ENCODE results near the gene PLA2G7.

GRCh38 chr6:46733341-46733801, 1.8 kb downstream of the PLA2G7 start:
- TF ChIP-seq, protein P1, sequence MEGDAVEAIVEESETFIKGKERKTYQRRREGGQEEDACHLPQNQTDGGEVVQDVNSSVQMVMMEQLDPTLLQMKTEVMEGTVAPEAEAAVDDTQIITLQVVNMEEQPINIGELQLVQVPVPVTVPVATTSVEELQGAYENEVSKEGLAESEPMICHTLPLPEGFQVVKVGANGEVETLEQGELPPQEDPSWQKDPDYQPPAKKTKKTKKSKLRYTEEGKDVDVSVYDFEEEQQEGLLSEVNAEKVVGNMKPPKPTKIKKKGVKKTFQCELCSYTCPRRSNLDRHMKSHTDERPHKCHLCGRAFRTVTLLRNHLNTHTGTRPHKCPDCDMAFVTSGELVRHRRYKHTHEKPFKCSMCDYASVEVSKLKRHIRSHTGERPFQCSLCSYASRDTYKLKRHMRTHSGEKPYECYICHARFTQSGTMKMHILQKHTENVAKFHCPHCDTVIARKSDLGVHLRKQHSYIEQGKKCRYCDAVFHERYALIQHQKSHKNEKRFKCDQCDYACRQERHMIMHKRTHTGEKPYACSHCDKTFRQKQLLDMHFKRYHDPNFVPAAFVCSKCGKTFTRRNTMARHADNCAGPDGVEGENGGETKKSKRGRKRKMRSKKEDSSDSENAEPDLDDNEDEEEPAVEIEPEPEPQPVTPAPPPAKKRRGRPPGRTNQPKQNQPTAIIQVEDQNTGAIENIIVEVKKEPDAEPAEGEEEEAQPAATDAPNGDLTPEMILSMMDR (optimal IDR thresholded peaks at IDR 0.05 in 1 of 3, IDR thresholded peaks at IDR 0.05 in 1 of 3, conservative IDR thresholded peaks at IDR 0.05 in 1 of 3; ENCODE audit: extremely low read depth in 1 of 3, insufficient read depth in 2 of 3, low read length in 3 of 3), result no peak
- TF ChIP-seq EZH2 (IDR thresholded peaks at IDR 0.05; ENCODE audit: low read length), result no peak

Data from keratinocyte (primary cell).